Measurements from ENCODE around the gene BST2. TPM values are rescaled to one million over a fixed set of nuclear protein-coding genes. Genes with fewer than 3 reads are reported as not detected.

The BST2 gene
- polyA plus RNA-seq, 1 of the 3 experiments (the other 2 are of a cell fraction), result 5.7 TPM

- Histone ChIP-seq H3K36me3 (replicated peaks in 1 of 2; ENCODE audit: control insufficient read depth in 1 of 2, insufficient read depth in 2 of 2, low read length in 1 of 2) (no peaks in the 10 kb centered on the region), H2AFZ (ENCODE audit: low read depth) (no peak overlapping the region), H3K9me2 (no peaks in the 10 kb centered on the region), H3F3A (replicated peaks; ENCODE audit: insufficient read depth) (no peaks in the 10 kb centered on the region), H3K79me2 (ENCODE audit: insufficient read depth) (no peaks in the 10 kb centered on the region), H4K20me1 (ENCODE audit: insufficient read depth) (no peaks in the 10 kb centered on the region), H3K4me3 (ENCODE audit: low read depth in 2 of 2, low read length in 1 of 2) (no peak overlapping the region; a peak in 1 of 4 replicates), H3K9ac (no peak overlapping the region), H3K4me1 (ENCODE audit: control insufficient read depth in 1 of 2, insufficient read depth in 2 of 2, low read depth in 1 of 2, low read length in 1 of 2) (peaks cover 0 to 23% of the 10 kb centered on the region in 2 experiments; a peak in 1 of 4 replicates), H3K9me3 (no peaks in the 10 kb centered on the region), H3K27ac (ENCODE audit: low read depth in 2 of 2, low read length in 1 of 2) (peak overlapping the region in 1 of 2 experiments; percentile 47; a peak in 1 of 4 replicates), H3K4me2 (no peak overlapping the region), H3K27me3 (ENCODE audit: insufficient read depth) (no peaks in the 10 kb centered on the region)
- DNase-seq, result peak; percentile 16
- ChIA-PET CTCF (interaction anchor here (0.7 to 1.5 kb wide), 3 partner anchors 10 to 19 kb away, joined by 3 to 8 read pairs (median 4); no protein-coding TSS in a partner anchor), POLR2A (no interaction called here)
- 90% methylated on average over 7 of the region's 7 CpGs for WGBS (ENCODE audit: low lambda C conversion rate)
- TF ChIP-seq EP300 (IDR thresholded peaks at IDR 0.05; ENCODE audit: borderline replicate concordance in 1 of 2, low read depth in 1 of 2, low read length in 1 of 2), result no peak
- TF ChIP-seq SMC3 (IDR thresholded peaks at IDR 0.05; ENCODE audit: low read depth, low read length), result no peak
- TF ChIP-seq, protein P1, sequence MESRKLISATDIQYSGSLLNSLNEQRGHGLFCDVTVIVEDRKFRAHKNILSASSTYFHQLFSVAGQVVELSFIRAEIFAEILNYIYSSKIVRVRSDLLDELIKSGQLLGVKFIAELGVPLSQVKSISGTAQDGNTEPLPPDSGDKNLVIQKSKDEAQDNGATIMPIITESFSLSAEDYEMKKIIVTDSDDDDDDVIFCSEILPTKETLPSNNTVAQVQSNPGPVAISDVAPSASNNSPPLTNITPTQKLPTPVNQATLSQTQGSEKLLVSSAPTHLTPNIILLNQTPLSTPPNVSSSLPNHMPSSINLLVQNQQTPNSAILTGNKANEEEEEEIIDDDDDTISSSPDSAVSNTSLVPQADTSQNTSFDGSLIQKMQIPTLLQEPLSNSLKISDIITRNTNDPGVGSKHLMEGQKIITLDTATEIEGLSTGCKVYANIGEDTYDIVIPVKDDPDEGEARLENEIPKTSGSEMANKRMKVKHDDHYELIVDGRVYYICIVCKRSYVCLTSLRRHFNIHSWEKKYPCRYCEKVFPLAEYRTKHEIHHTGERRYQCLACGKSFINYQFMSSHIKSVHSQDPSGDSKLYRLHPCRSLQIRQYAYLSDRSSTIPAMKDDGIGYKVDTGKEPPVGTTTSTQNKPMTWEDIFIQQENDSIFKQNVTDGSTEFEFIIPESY (IDR thresholded peaks at IDR 0.05; ENCODE audit: borderline replicate concordance, low read depth), result no peak
- TF ChIP-seq, protein P2, sequence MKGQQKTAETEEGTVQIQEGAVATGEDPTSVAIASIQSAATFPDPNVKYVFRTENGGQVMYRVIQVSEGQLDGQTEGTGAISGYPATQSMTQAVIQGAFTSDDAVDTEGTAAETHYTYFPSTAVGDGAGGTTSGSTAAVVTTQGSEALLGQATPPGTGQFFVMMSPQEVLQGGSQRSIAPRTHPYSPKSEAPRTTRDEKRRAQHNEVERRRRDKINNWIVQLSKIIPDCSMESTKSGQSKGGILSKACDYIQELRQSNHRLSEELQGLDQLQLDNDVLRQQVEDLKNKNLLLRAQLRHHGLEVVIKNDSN (IDR thresholded peaks at IDR 0.05; ENCODE audit: borderline replicate concordance, low read depth), result no peak
- no peak for TF ChIP-seq CTCF (IDR thresholded peaks at IDR 0.05)
- TF ChIP-seq YY1 (IDR thresholded peaks at IDR 0.05; ENCODE audit: low read depth), result no peak
- TF ChIP-seq TAF1 (IDR thresholded peaks at IDR 0.05; ENCODE audit: borderline replicate concordance, low read depth, low read length), result no peak
- TF ChIP-seq EZH2phosphoT487 (IDR thresholded peaks at IDR 0.05; ENCODE audit: borderline replicate concordance, low read depth), result no peak
- no peak for TF ChIP-seq RFX5 (IDR thresholded peaks at IDR 0.05; ENCODE audit: low read length)
- no peak for TF ChIP-seq NFIC (IDR thresholded peaks at IDR 0.05; ENCODE audit: borderline replicate concordance)
- TF ChIP-seq, protein P3, sequence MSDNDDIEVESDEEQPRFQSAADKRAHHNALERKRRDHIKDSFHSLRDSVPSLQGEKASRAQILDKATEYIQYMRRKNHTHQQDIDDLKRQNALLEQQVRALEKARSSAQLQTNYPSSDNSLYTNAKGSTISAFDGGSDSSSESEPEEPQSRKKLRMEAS (IDR thresholded peaks at IDR 0.05; ENCODE audit: low read depth), result no peak
- no peak for TF ChIP-seq REST (IDR thresholded peaks at IDR 0.05; ENCODE audit: low read depth, low read length)
- TF ChIP-seq JUND (IDR thresholded peaks at IDR 0.05), result no peak
- TF ChIP-seq NRF1 (IDR thresholded peaks at IDR 0.05; ENCODE audit: low read depth, low read length), result no peak
- TF ChIP-seq ELF1 (IDR thresholded peaks at IDR 0.05), result no peak
- no peak for TF ChIP-seq MXI1 (IDR thresholded peaks at IDR 0.05; ENCODE audit: low read depth, low read length)
Observed at GRCh38 chr19:17404621-17405249, 695 bp downstream of the BST2 start.
